Choroid plexus epithelial cell (primary cell): ENCODE data around the gene CHST12.

ENCODE experiments used
- DNase-seq: peaks from one replicate; pipeline ENCODE4 v3.0.0-alpha.2; 2010; ENCODE audit warnings: low read depth
- H3K4me3 ChIP-seq: 2 replicates; pipeline ENCODE4 v1.5.1; 2011; ENCODE audit warnings: low read depth, mild to moderate bottlenecking, control low read depth, low read length, moderate library complexity
- CTCF ChIP-seq: conservative IDR thresholded peaks from 2 replicates; pipeline ENCODE4 v1.5.1; 2011; ENCODE audit warnings: low read depth, mild to moderate bottlenecking, control low read depth, inconsistent platforms, low read length, moderate library complexity

The CHST12 gene

GRCh38 chr7:2405201-2405600 is 1.8 kb downstream of the CHST12 start:
- DNase-seq, result no peak
- no peak overlapping the region for H3K4me3 ChIP-seq
- no peak for TF ChIP-seq CTCF

GRCh38 chr7:2405601-2406345 is 2.4 kb downstream of the CHST12 start:
- no peak for TF ChIP-seq CTCF
- DNase-seq, result no peak
- no peak overlapping the region for H3K4me3 ChIP-seq

- H3K4me3 ChIP-seq, result no peak overlapping the region
- TF ChIP-seq CTCF, result no peak
- no peak for DNase-seq
Observed at GRCh38 chr7:2409745-2410414, 6.5 kb downstream of the CHST12 start.

GRCh38 chr7:2411049-2411448 is 7.6 kb downstream of the CHST12 start:
- DNase-seq, result no peak
- H3K4me3 ChIP-seq, result no peak overlapping the region
- no peak for TF ChIP-seq CTCF

GRCh38 chr7:2411815-2412586 is 8.6 kb downstream of the CHST12 start:
- H3K4me3 ChIP-seq, result no peak overlapping the region
- DNase-seq, result peak; percentile 63
- TF ChIP-seq CTCF, result peak; percentile 1

GRCh38 chr7:2412587-2413201 is 9.3 kb downstream of the CHST12 start:
- peak; percentile 43 for DNase-seq
- no peak overlapping the region for H3K4me3 ChIP-seq
- TF ChIP-seq CTCF, result no peak
